ENCODE results near the gene WDR76.

WDR76 gene

GRCh38 chr15:43792761-43793476 is 33.9 kb upstream of the WDR76 start:
- Histone ChIP-seq H3K27me3 (replicated peaks; ENCODE audit: control insufficient read depth, insufficient read depth, low read length) (no peaks in the 10 kb centered on the region), H3K36me3 (ENCODE audit: control insufficient read depth, insufficient read depth, low read length) (peaks cover 16% of the 10 kb centered on the region), H3K4me3 (replicated peaks; ENCODE audit: low read depth, low read length) (peak overlapping the region; percentile 98)
- no peak for TF ChIP-seq CTCF (IDR thresholded peaks at IDR 0.05; ENCODE audit: insufficient read depth, low read length, poor library complexity, severe bottlenecking)
- DNase-seq (ENCODE audit: extremely low read depth, insufficient read length): no peak

DNA sequence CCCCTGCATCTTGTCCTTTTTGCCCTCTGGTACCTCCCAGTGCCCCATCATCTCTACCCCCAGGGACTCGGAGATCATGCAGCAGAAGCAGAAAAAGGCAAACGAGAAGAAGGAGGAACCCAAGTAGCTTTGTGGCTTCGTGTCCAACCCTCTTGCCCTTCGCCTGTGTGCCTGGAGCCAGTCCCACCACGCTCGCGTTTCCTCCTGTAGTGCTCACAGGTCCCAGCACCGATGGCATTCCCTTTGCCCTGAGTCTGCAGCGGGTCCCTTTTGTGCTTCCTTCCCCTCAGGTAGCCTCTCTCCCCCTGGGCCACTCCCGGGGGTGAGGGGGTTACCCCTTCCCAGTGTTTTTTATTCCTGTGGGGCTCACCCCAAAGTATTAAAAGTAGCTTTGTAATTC is 33.2 kb upstream of the WDR76 start:
- Histone ChIP-seq H3K4me3 (replicated peaks; ENCODE audit: low read depth, low read length) (peak overlapping the region; percentile 98), H3K27me3 (replicated peaks; ENCODE audit: control insufficient read depth, insufficient read depth, low read length) (no peaks in the 10 kb centered on the region), H3K36me3 (ENCODE audit: control insufficient read depth, insufficient read depth, low read length) (peaks cover 16% of the 10 kb centered on the region)
- TF ChIP-seq CTCF (IDR thresholded peaks at IDR 0.05; ENCODE audit: insufficient read depth, low read length, poor library complexity, severe bottlenecking): no peak
- DNase-seq (ENCODE audit: extremely low read depth, insufficient read length): no peak

GRCh38 chr15:43794269-43795037 is 32.3 kb upstream of the WDR76 start:
- no peak for DNase-seq (ENCODE audit: extremely low read depth, insufficient read length)
- no peak overlapping the region for H3K4me3 ChIP-seq (replicated peaks; ENCODE audit: low read depth, low read length)
- no peak for TF ChIP-seq CTCF (IDR thresholded peaks at IDR 0.05; ENCODE audit: insufficient read depth, low read length, poor library complexity, severe bottlenecking)
- H3K27me3 ChIP-seq (replicated peaks; ENCODE audit: control insufficient read depth, insufficient read depth, low read length): no peaks in the 10 kb centered on the region
- peaks cover 18% of the 10 kb centered on the region for H3K36me3 ChIP-seq (ENCODE audit: control insufficient read depth, insufficient read depth, low read length)

GRCh38 chr15:43795197-43795596 is 31.6 kb upstream of the WDR76 start:
- DNase-seq (ENCODE audit: extremely low read depth, insufficient read length): no peak
- no peak for TF ChIP-seq CTCF (IDR thresholded peaks at IDR 0.05; ENCODE audit: insufficient read depth, low read length, poor library complexity, severe bottlenecking)
- peaks cover 22% of the 10 kb centered on the region for H3K36me3 ChIP-seq (ENCODE audit: control insufficient read depth, insufficient read depth, low read length)
- no peak overlapping the region for H3K4me3 ChIP-seq (replicated peaks; ENCODE audit: low read depth, low read length)
- H3K27me3 ChIP-seq (replicated peaks; ENCODE audit: control insufficient read depth, insufficient read depth, low read length): no peaks in the 10 kb centered on the region

- no peak for TF ChIP-seq CTCF (IDR thresholded peaks at IDR 0.05; ENCODE audit: insufficient read depth, low read length, poor library complexity, severe bottlenecking)
- H3K27me3 ChIP-seq (replicated peaks; ENCODE audit: control insufficient read depth, insufficient read depth, low read length): no peaks in the 10 kb centered on the region
- no peak overlapping the region for H3K4me3 ChIP-seq (replicated peaks; ENCODE audit: low read depth, low read length)
- peaks cover 22% of the 10 kb centered on the region for H3K36me3 ChIP-seq (ENCODE audit: control insufficient read depth, insufficient read depth, low read length)
- no peak for DNase-seq (ENCODE audit: extremely low read depth, insufficient read length)
Observed at GRCh38 chr15:43795997-43796396, 30.8 kb upstream of the WDR76 start.
